COLO668 (cell line): ENCODE results near the gene PWP2.
"Not testable (repeated sequence)": the region's sequence is repeated elsewhere in the genome, so short reads cannot be mapped to it uniquely, and the experiment has no call there.

Experiments
- DNase-seq: peaks from one replicate; lab custom pipeline; 2025; ENCODE audit not compliant: unreplicated experiment; lab: John Stamatoyannopoulos, UW

Gene PWP2

DNA sequence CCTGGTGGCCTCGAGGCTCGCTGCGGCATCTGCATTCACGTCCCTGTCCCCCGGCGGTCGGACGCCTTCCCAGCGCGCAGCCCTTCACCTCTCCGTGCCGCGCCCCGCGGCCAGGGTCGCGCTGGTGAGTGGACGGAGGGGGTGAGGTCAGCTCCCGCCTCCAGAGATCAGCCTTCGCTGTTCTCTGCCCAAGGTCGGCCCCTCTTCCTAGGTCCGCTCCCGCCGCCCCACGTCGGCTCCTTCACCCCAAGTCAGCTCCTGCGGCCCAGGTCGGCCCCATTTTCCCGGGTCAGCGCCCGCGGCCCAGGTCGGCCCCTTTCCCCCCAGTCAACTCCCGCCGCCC is 26.5 kb downstream of the PWP2 start:
- not testable (repeated sequence) for DNase-seq

DNA sequence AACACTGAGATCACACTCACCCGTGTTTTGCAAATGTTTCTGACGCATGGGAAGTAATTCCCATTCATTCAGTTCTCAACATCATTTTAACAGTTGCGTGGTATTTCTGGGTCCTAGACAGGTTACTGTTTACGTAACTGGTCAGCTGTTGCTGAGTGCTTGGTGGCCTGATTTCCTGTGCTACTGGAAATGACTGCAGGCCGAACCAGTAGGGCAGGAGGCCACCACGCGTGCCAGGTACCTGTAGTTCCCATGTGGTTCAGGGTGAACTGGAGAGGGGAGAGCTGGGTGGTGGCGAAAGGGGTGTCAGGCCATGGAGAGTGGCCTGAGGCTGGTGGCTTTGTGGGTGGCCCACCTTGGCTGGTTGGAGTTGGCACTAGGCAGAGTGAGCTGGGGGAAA is 27.5 kb downstream of the PWP2 start:
- DNase-seq = not testable (repeated sequence)

DNA sequence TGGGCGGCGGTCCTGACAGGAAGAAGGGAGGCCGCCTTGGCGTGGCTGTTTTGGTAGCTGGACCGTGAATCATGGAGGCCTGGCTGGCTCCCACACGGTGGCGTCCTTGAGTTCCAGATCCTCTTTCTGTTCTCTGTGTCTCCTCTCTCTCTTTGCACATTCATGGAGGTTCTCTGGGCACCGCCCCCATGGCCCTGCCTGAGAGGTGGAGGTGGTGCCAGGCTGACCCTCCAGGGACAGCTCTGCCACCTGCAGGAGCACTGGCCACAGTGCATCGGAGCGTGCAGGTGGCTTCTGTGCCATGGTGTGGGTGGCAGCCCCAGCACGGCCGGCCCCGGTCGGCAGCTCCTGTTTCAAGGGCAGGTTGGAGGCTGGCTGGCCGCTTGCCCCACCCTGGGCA is 30.8 kb downstream of the PWP2 start:
- not testable (repeated sequence) for DNase-seq

DNA sequence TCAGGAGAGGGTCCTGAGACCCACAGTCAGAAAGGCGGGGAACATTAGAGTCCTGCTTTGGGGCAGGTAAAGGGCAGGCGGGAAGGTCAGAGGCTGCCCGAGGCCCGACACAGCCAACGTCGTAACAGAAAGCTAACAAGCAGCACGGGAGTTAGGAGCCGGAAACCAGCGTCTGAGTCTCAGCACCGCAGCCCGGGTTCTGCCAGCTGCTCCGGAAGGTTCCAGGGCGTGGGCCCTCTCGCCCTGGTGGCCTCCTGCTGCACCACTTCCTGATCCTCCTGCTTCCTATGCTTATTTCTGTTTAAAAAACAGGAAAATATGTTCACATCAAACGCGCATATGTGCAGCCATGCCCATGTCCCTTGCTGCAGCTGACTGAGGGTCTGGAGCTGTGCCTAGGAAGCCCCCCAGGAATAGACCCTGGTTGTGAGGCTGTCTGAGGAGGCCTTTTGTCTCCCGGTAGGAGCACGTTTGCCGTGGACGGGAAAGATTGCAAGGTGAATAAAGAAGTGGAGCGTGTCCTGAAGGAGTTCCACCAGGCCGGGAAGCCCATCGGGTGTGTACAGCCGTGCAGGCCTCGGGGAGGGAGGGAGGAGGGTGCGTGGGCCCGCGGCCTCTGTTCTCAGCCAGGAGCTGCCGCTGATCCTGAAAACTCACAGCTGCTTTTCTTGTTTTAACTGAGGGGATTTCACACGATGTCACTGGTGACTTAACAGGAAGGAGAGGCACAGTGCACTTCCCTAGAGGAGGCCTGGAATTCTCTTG is 32.8 kb downstream of the PWP2 start:
- DNase-seq = not testable (repeated sequence)

DNA sequence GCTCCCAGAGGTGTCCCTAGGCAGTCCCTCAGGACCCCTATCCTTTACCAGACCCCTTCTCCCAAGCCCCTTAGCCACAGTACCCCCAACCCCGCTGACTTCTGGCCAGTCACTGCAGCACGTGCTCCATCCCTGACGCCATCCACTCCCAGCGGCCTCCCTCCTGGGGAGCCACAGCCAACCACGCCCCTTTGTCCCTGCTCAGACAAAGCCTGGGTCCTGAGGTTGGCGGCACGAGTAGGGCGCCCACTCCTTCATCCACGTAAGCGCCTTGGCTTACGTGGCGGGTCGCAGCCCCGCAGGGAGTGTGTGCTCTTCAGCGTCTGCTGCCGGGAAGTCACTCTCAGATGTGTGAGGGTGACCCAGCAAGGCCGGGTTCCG is 33.3 kb downstream of the PWP2 start:
- DNase-seq = not testable (repeated sequence)

DNA sequence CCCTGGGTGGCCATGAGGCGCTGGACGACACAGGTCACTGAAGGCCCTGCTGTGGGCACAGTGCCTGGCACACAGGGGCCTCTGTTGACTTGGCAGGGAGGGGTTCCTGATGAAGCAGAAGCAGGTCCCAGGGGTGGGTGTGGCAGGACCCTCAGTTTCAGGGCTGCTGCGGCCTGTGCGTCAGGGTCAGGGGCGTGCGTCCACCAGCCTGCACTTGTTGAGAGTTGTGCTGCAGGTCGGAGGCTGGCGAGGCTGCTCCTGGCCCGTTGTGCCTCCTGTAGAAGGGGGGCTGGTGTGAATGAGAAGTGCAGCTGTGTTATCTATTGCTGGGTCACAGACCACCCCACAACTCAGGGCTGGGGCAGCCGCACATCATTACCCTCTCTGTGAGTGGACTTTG is 35.3 kb downstream of the PWP2 start:
- not testable (repeated sequence) for DNase-seq

DNA sequence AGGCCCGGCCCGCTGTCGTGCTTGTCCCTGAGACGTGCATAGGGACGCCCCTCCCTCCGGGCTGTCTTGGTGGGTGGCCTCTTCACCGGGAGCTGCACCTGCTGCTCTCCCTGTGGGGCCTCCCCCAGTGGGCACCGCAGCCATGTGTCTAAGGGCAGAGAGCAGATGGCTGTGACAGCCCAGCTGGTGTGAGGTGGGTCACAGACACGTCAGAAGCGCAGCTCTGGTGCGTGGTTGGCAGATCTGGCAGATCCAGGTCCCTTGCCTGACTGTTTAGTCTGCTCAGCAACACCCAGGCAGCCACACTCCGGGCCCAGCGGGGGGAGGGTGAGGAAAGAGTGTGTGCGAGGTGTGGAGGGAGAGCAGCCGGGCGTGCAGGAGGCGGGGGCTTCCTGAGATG is 36.2 kb downstream of the PWP2 start:
- not testable (repeated sequence) for DNase-seq

DNA sequence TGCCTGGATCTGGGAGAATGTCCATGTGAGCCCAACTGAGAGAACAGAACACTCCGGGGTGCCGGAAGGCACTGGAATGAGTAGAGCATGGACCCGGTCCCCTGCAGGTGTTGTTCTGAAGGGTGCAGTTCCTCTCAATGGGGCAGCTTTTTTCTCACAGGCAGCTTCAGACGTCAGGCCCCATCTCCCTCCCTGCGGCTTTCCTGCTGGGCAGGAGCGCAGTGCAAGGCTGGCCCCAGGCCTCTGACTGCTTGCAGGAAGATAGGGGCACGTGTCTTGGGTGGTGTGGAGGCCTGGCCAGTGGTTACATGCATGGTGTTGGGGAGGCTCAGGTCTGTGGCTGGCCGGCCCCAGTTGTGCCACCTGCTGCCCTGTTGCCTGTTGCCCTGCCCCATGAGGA is 36.8 kb downstream of the PWP2 start:
- not testable (repeated sequence) for DNase-seq

DNA sequence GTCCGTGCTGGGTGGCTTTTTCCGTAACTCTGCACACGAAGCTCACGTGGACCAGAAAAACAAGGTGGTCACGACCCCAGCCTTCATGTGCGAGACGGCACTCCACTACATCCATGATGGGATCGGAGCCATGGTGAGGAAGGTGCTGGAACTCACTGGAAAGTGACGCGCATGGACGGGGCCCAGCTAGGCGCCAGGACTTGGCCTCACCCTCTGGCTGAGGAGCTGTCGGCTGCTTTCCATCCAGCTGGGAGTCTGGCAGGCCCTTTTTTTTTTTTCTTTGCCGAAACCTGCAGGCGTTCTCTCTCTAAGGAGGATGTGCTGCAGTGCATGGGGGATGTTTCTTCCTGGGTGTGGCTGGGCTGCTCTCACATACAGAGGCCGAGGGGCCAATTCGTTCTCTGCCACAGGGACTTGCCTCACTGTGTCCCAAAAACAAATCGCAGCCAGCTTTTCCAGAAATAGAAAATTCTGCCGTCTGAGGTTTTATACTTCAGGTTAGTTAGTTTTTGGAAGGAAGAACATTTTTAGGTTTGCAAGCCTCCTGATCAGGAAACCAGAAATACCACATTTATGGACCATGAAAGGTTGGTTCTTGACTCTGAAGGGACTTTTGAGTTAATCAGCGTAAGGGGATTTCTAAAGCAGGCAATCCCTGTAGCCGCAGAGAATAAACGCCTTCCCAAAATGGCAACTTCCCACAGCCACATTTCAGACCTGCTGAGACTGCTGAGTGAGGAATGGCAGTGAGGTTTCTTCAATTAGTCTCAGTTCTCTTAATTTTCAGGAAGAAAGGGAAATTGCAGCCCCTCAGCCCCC is 37.8 kb downstream of the PWP2 start:
- not testable (repeated sequence) for DNase-seq

DNA sequence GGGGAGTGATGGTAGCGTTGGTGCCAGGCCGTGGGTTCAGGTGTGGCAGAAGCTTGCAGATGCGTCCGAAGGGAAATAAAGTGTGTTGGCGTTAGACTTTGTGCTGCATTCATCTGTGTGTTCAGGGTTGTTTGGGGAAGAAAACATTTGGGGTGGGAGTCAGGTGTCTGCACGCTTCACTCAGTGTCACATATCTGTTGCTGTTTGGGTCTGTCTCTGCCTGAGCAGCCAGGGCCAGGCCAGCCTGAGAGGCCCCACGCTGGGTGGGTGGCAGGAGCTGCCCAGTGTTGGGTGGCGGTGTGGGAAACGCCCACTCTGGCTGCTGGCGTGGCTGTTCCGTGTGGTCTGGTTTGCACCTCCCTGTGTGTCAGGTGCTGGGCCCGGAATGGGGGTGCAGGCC is 38.4 kb downstream of the PWP2 start:
- not testable (repeated sequence) for DNase-seq

DNA sequence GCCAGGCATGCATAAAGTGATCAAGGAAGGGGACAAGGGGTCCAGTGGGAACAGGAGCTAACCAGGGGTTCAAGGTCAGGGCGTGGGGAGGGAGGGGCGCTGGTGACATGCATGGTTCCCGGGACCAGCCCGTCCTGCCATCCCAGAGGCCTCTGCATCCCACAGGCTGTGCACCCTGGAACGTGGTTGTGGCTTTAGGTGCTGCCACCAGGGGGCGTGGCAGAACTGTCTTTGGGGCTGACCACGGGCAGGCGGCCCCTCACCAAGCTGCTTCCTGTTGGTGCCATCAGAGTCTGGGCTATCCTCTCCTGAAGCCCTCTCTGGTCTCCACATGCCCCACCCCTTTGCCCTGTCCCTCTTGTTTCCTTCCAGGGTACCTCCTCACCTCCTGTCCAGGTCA is 39.9 kb downstream of the PWP2 start:
- not testable (repeated sequence) for DNase-seq

DNA sequence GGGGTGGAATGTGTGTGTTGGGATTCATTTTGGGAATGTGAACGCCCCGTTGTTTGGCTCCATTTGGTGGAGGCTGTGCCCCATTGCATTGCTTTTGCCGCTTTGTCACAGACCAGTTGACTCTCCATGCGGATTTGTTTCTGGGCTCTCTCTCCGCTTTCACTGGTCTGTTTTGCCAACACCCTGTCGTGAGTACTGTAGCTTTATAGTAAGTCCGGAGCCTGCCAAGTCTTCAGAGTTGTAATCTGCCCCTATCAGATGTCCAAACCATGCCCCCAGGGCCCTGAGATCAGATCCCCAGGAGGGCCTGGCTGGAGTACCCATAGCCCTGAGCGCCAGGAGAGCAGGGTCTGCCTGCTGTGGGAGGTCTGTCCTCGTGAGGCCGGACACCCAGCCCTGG is 43.1 kb downstream of the PWP2 start:
- DNase-seq = not testable (repeated sequence)

DNA sequence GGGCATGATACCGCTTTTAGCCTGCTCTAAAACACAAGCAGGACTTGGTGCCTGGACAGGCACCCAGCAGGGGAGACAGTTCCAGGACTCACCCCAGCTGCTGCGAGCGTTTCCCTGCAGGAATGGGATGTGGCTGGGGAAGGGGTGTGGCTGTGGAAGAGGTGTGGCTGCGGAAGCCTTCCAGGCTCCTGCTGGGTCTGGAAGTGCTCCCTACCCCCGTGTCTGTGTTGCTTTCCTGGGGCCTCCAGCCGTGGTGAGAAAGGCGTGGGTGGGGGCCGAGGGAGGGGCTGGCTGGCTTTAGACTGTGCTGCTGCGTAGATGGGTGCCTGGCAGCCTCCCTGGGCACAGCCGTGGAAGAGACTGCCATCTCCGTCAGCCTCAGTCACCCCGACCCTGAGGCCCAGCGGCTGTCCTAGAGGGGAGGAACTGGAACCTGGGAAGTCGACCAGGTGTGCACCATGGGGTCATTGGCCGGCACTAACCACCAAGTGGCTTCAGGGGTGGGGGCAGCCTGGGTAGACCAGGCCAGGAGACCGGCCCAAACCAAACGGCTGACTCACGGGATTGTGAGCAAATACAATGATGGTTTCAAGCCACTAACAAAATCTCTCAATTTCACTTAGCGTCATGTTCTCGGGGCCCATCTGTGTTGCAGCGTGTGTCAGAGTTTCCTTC is 46.2 kb downstream of the PWP2 start:
- DNase-seq = not testable (repeated sequence)

DNA sequence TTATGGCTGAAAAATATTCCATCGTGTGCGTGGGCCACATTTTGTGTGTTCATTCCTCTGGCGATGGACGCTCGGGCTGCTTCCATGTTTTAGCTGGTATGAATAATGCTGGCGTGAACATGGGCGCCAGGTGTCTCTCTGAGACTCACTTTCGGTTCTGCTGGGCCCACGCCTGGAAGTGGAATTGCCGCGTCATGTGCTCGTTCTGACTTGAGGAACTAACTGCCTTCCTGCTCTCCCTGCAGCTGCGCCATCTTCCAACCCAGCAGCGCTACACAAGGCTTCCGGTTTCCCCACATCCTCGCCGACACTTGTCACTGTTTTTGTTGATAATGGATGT is 46.7 kb downstream of the PWP2 start:
- not testable (repeated sequence) for DNase-seq

DNA sequence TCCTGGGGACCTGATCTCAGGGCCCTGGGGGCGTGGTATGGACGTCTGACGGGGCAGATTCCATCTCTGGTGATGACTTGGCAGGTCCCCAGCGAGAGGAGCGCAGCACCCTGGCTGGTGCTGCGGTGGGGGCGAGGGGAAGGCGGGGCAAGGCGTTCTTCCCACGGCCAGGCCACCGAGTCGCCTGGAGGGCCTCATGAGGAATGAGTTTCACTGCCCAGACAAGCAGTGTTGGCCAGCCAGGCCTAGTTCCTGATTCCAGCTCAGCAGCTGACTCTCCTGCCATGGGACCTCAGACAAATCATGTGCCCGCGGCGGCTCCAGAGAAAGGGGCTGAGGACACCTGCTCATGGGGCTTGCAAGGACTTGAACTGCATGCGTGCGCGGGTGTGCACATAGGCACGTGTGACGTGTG is 47.6 kb downstream of the PWP2 start:
- DNase-seq = not testable (repeated sequence)

DNA sequence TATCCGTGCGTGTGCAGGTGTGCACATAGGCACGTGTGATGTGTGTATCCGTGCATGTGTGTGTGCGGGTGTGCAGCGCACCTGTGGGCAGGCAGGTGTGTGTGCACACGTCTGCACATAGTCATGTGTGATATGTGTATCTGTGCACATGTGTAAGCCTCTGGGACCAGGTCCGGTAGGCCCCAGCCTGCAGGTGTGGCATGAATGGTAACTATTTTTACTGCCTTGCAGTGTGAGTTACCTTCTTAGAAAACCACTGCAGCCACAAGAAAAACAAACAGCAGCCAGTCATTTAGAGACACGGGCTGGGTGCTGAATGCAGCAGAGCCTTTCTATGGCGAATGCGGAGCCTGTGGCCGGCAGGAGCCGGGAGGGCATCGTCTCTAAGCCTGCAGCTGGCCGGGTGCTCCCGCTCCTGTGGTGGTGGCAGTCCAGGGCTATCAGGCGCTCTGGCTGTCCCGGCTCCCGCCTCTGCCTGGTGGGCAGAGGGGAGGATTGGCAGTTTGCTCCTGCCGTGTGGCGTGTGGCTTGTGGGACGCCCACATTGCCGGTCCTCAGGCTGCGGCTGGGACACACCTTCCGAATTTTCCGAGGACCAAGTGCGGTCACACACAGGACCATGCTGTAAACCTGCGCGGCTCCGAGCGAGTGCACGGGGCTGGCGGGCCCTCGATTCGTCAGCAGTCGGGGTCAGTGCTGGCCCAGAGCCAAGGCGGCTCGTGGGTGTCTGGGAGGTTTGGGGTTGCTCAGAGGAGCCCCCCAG is 48.2 kb downstream of the PWP2 start:
- not testable (repeated sequence) for DNase-seq

DNA sequence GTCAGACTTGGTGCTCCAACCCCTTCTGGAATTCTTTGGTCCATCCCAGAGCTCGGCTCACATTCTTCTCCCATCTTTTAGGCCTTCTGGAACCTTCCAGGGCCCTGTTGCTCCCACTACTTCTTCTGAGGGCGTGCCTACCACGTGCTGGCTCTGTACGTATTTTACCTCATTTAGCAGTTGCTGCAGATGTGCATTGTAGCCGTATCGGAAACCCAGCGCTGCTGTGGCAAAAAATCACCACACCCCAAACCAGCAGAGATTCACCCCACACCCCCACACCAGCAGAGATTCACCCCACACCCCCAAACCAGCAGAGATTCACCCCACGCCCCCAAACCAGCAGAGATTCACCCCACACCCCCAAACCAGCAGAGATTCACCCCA is 48.8 kb downstream of the PWP2 start:
- DNase-seq = not testable (repeated sequence)

DNA sequence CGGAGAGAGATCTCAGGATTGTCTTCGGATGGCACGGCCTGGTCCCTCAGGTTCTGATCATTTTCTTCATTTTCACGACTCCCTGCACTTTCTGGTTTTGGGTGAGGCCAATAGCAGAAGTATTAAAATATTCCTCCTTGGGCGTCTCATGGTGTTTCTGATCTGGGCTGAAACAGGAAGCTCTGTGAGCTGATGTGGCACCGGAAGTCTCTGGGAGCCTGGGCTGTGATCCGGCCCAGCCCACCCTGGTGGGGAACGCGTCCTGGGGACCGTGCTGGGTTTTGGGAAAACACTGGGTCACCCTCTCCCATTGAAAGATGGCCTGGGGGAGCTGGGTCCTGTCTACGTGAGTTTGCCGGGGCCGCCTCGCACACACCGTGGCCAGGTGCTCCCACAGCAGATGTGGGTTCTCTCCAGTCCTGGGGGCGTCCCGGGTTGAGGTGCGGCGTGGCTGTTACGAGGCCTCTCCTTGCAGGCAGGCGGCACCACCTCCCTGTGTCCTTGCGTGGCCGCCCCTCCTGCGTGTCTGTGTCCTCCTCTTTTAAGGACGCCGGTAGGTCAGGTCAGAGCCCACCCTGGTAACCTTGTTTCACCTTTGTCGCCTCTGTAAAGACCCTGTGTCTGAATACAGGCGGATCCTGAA is 50.4 kb downstream of the PWP2 start:
- DNase-seq = not testable (repeated sequence)

DNA sequence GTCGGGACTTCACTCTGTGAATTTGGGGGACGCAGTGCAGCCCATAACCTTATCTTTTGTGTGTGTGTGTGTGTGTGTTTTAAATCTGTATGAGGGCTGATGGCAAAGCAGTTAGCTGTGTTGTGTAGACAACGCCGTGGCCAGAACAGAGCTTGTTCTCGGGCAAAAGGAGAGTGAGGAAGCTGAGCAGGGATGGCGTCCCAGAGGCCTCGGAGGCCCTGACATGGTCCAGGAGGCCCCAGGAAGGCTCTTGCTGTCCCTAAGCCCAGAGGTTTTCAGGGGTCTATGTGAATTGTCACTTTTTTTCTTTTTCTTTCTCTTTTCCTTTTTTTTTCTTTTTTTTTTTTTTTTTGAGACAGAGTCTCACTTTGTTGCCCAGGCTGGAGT is 50.9 kb downstream of the PWP2 start:
- not testable (repeated sequence) for DNase-seq
